SU-DHL-6 (cell line): Measurements from ENCODE around the gene GNAO1.

Experiments used
- CTCF ChIP-seq: fragments of 200-600 bp; sonication (generic); IDR thresholded peaks from one replicate; pipeline ENCODE4 v1.5.1; 2017; ENCODE audit warnings: antibody characterized with exemption, mild to moderate bottlenecking, low read length, moderate library complexity; ENCODE audit not compliant: insufficient read depth, poor library complexity, severe bottlenecking
- EZH2phosphoT487 ChIP-seq: fragments of 200-600 bp; sonication (generic), shearing (Covaris generic); conservative IDR thresholded peaks from 2 replicates; pipeline ENCODE4 v1.6.1; 2018; ENCODE audit warnings: mild to moderate bottlenecking, antibody characterized with exemption, low read length, moderate library complexity, mixed read lengths

- no peak for TF ChIP-seq CTCF
- TF ChIP-seq EZH2phosphoT487, result no peak
Measured at GRCh38 chr16:56244612-56245011, 53.3 kb downstream of the GNAO1 start.
